ENCODE data around the gene CHMP3. TPM values are rescaled to one million over a fixed set of nuclear protein-coding genes. Genes with fewer than 3 reads are reported as not detected.
"Not testable (repeated sequence)": the region's sequence is repeated elsewhere in the genome, so short reads cannot be mapped to it uniquely, and the experiment has no call there.

Gene CHMP3
- polyA plus RNA-seq, 3 donors from 2014 or later: 44.1 to 72.1 (median 60.2) TPM

GRCh38 chr2:86513948-86514660 is 49.1 kb downstream of the CHMP3 start:
- no peaks in the 10 kb centered on the region for H3K9me3 Mint-ChIP-seq
- H3K27ac Mint-ChIP-seq: no peak overlapping the region
- H3K4me3 Mint-ChIP-seq: no peak overlapping the region
- no peaks in the 10 kb centered on the region for H3K27me3 Mint-ChIP-seq (ENCODE audit: low read depth in 3 of 3)
- peaks cover 7 to 14% (median 7%) of the 10 kb centered on the region in 3 donors for H3K36me3 Mint-ChIP-seq
- DNase-seq: no peak
- H3K4me1 Mint-ChIP-seq: peaks cover 9 to 21% of the 10 kb centered on the region in 2 donors

- Mint-ChIP-seq H3K36me3 (peaks cover 7 to 23% (median 14%) of the 10 kb centered on the region in 3 donors), H3K4me1 (peaks cover 11 to 25% of the 10 kb centered on the region in 2 donors), H3K4me3 (no peak overlapping the region), H3K27ac (no peak overlapping the region), H3K9me3 (no peaks in the 10 kb centered on the region), H3K27me3 (ENCODE audit: low read depth in 3 of 3) (no peaks in the 10 kb centered on the region)
- DNase-seq: no peak
Observed at GRCh38 chr2:86512892-86513291, 50.4 kb downstream of the CHMP3 start.

- Mint-ChIP-seq H3K36me3 (peaks cover 12 to 30% (median 19%) of the 10 kb centered on the region in 3 donors), H3K4me3 (no peak overlapping the region), H3K4me1 (peaks cover 11 to 25% of the 10 kb centered on the region in 2 donors), H3K27me3 (ENCODE audit: low read depth in 3 of 3) (peaks cover 0 to 3% (median 0%) of the 10 kb centered on the region in 3 donors), H3K27ac (no peak overlapping the region), H3K9me3 (no peaks in the 10 kb centered on the region)
- no peak for DNase-seq
Observed at GRCh38 chr2:86512034-86512433, 51.2 kb downstream of the CHMP3 start.

- peaks cover 10 to 25% of the 10 kb centered on the region in 2 donors for H3K4me1 Mint-ChIP-seq
- H3K9me3 Mint-ChIP-seq: no peaks in the 10 kb centered on the region
- H3K4me3 Mint-ChIP-seq: no peak overlapping the region
- DNase-seq: no peak
- peaks cover 0 to 3% (median 0%) of the 10 kb centered on the region in 3 donors for H3K27me3 Mint-ChIP-seq (ENCODE audit: low read depth in 3 of 3)
- peak overlapping the region in 3 of 6 donors; percentile 15 to 61 (median 31) for H3K27ac Mint-ChIP-seq
- peaks cover 15 to 38% (median 27%) of the 10 kb centered on the region in 3 donors for H3K36me3 Mint-ChIP-seq
Observed at GRCh38 chr2:86510436-86510933, 52.8 kb downstream of the CHMP3 start.

GRCh38 chr2:86507600-86507999 is 55.6 kb downstream of the CHMP3 start:
- Mint-ChIP-seq H3K36me3 (peaks cover 34 to 64% (median 46%) of the 10 kb centered on the region in 3 donors), H3K9me3 (no peaks in the 10 kb centered on the region), H3K27me3 (ENCODE audit: low read depth in 3 of 3) (peaks cover 0 to 3% (median 0%) of the 10 kb centered on the region in 3 donors), H3K4me3 (no peak overlapping the region), H3K27ac (peak overlapping the region in 1 of 6 donors; percentile 2), H3K4me1 (peaks cover 10 to 19% of the 10 kb centered on the region in 2 donors)
- no peak for DNase-seq

GRCh38 chr2:86500325-86501083 is 62.7 kb downstream of the CHMP3 start:
- Mint-ChIP-seq H3K27ac (peak overlapping the region in 3 of 6 donors; percentile 24 to 55 (median 37)), H3K27me3 (ENCODE audit: low read depth in 3 of 3) (peaks cover 0 to 2% (median under 1%) of the 10 kb centered on the region in 3 donors), H3K4me1 (peaks cover 4 to 19% of the 10 kb centered on the region in 2 donors), H3K36me3 (peaks cover 46 to 91% (median 69%) of the 10 kb centered on the region in 3 donors), H3K4me3 (no peak overlapping the region), H3K9me3 (peaks cover 0 to 9% (median 5%) of the 10 kb centered on the region in 6 donors)
- DNase-seq: no peak

GRCh38 chr2:86499326-86499725 is 63.9 kb downstream of the CHMP3 start:
- Mint-ChIP-seq H3K4me1 (peaks cover 9 to 28% of the 10 kb centered on the region in 2 donors), H3K9me3 (peaks cover 0 to 9% (median 5%) of the 10 kb centered on the region in 6 donors), H3K27me3 (ENCODE audit: low read depth in 3 of 3) (peaks cover 0 to 2% (median 1%) of the 10 kb centered on the region in 3 donors), H3K4me3 (no peak overlapping the region), H3K27ac (peak overlapping the region in 4 of 6 donors; percentile 16 to 56 (median 40)), H3K36me3 (peaks cover 37 to 85% (median 64%) of the 10 kb centered on the region in 3 donors)
- no peak for DNase-seq

GRCh38 chr2:86498468-86499260 is 64.6 kb downstream of the CHMP3 start:
- H3K27ac Mint-ChIP-seq: peak overlapping the region in 3 of 6 donors; percentile 7 to 56 (median 40)
- H3K9me3 Mint-ChIP-seq: peaks cover 0 to 9% (median 5%) of the 10 kb centered on the region in 6 donors
- DNase-seq: no peak
- peaks cover 0 to 2% (median 1%) of the 10 kb centered on the region in 3 donors for H3K27me3 Mint-ChIP-seq (ENCODE audit: low read depth in 3 of 3)
- H3K4me1 Mint-ChIP-seq: peaks cover 9 to 33% of the 10 kb centered on the region in 2 donors
- H3K4me3 Mint-ChIP-seq: no peak overlapping the region
- peaks cover 37 to 85% (median 58%) of the 10 kb centered on the region in 3 donors for H3K36me3 Mint-ChIP-seq

GRCh38 chr2:86496391-86496790 is 66.9 kb downstream of the CHMP3 start:
- not testable (repeated sequence) for H3K4me3 Mint-ChIP-seq; H3K27me3 Mint-ChIP-seq (ENCODE audit: low read depth in 3 of 3); DNase-seq; H3K9me3 Mint-ChIP-seq
- peaks cover 9 to 33% of the 10 kb centered on the region in 2 donors for H3K4me1 Mint-ChIP-seq
- peak overlapping the region in 4 of 6 donors; percentile 21 to 62 (median 38) for H3K27ac Mint-ChIP-seq
- H3K36me3 Mint-ChIP-seq: peaks cover 29 to 72% (median 42%) of the 10 kb centered on the region in 3 donors

- DNase-seq: no peak
- Mint-ChIP-seq H3K4me1 (peaks cover 9 to 39% of the 10 kb centered on the region in 2 donors), H3K27me3 (ENCODE audit: low read depth in 3 of 3) (peaks cover 0 to 3% (median 2%) of the 10 kb centered on the region in 3 donors), H3K9me3 (no peaks in the 10 kb centered on the region), H3K36me3 (peaks cover 16 to 68% (median 37%) of the 10 kb centered on the region in 3 donors), H3K27ac (peak overlapping the region in 2 of 6 donors; percentile 21 to 54), H3K4me3 (no peak overlapping the region)
Observed at GRCh38 chr2:86492048-86492453, 71.2 kb downstream of the CHMP3 start.

- peaks cover 14 to 70% (median 45%) of the 10 kb centered on the region in 3 donors for H3K36me3 Mint-ChIP-seq
- peak overlapping the region in 2 of 6 donors; percentile 10 to 24 for H3K27ac Mint-ChIP-seq
- H3K9me3 Mint-ChIP-seq: no peaks in the 10 kb centered on the region
- DNase-seq: no peak
- H3K4me1 Mint-ChIP-seq: peaks cover 9 to 30% of the 10 kb centered on the region in 2 donors
- peaks cover 0 to 5% (median 2%) of the 10 kb centered on the region in 3 donors for H3K27me3 Mint-ChIP-seq (ENCODE audit: low read depth in 3 of 3)
- H3K4me3 Mint-ChIP-seq: no peak overlapping the region
Observed at GRCh38 chr2:86491088-86491487, 72.2 kb downstream of the CHMP3 start.

GRCh38 chr2:86490245-86490644 is 73.0 kb downstream of the CHMP3 start:
- peaks cover 7 to 70% (median 52%) of the 10 kb centered on the region in 3 donors for H3K36me3 Mint-ChIP-seq
- H3K9me3 Mint-ChIP-seq: no peaks in the 10 kb centered on the region
- H3K4me3 Mint-ChIP-seq: no peak overlapping the region
- H3K27ac Mint-ChIP-seq: peak overlapping the region in 2 of 6 donors; percentile 2 to 70
- DNase-seq: no peak
- H3K4me1 Mint-ChIP-seq: peaks cover 3 to 23% of the 10 kb centered on the region in 2 donors
- H3K27me3 Mint-ChIP-seq (ENCODE audit: low read depth in 3 of 3): peaks cover 0 to 4% (median 2%) of the 10 kb centered on the region in 3 donors

GRCh38 chr2:86489542-86489941 is 73.7 kb downstream of the CHMP3 start:
- Mint-ChIP-seq H3K9me3 (no peaks in the 10 kb centered on the region), H3K4me1 (peaks cover 0 to 23% of the 10 kb centered on the region in 2 donors), H3K4me3 (no peak overlapping the region), H3K27me3 (ENCODE audit: low read depth in 3 of 3) (peaks cover 0 to 4% (median 2%) of the 10 kb centered on the region in 3 donors), H3K36me3 (peaks cover 7 to 77% (median 60%) of the 10 kb centered on the region in 3 donors), H3K27ac (peak overlapping the region in 2 of 6 donors; percentile 66 to 70)
- DNase-seq: no peak

Data from immature natural killer cell (primary cell).